ENCODE data around the gene RELN. TPM values are rescaled to one million over a fixed set of nuclear protein-coding genes. Genes with fewer than 3 reads are reported as not detected.

RELN gene
- polyA plus RNA-seq, 1 donor (not counting 4 experiments of a cell fraction or from before 2014, with no cell fraction given) = not detected

DNA sequence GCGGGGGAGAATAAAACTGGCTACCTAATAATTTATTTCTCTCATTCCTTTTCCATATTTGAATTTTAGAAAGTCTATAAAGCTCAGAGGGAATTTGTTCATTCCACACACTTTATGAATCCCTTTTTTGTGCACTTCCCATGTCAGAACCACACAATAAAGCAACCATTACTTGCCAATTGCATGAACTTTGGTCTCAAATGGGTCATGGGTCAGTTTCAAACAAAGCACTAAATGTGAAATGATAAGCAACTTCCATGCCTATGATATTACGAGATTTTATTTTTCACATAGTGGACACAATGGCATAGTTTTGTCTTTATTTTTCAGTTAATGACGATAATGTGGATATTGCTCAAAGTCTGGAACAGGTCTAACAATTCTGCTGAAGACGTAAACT, 18.6 kb upstream of the RELN start:
- Histone ChIP-seq H3K36me3 (ENCODE audit: control insufficient read depth in 2 of 2, extremely low read depth in 1 of 2, insufficient read depth in 2 of 2, low read length in 2 of 2) (no peaks in the 10 kb centered on the region), H2AFZ (ENCODE audit: control insufficient read depth, low read length) (no peak overlapping the region), H3K79me2 (ENCODE audit: control insufficient read depth, insufficient read depth, low read length) (no peaks in the 10 kb centered on the region), H3K9ac (ENCODE audit: control insufficient read depth, extremely low read depth, insufficient read depth, low read length) (no peak overlapping the region), H3K4me2 (ENCODE audit: control insufficient read depth, extremely low read depth, insufficient read depth, low read depth, low read length) (no peak overlapping the region), H3K9me3 (ENCODE audit: control insufficient read depth, low read depth, low read length) (no peaks in the 10 kb centered on the region), H3K27ac (ENCODE audit: control insufficient read depth, insufficient read depth, low read length) (no peak overlapping the region), H4K20me1 (ENCODE audit: control insufficient read depth, extremely low read depth, insufficient read depth, low read length) (no peaks in the 10 kb centered on the region), H3K27me3 (ENCODE audit: control insufficient read depth, extremely low read depth, insufficient read depth, low read length) (no peaks in the 10 kb centered on the region), H3K9me1 (ENCODE audit: control insufficient read depth, extremely low read depth, insufficient read depth, low read length) (no peaks in the 10 kb centered on the region), H3K4me3 (ENCODE audit: control insufficient read depth in 2 of 3, extremely low read depth in 1 of 3, insufficient read depth in 2 of 3, low read depth in 1 of 3, low read length in 3 of 3) (no peak overlapping the region), H3K4me1 (ENCODE audit: control insufficient read depth, extremely low read depth, insufficient read depth, low read length) (no peaks in the 10 kb centered on the region)
- no peak for DNase-seq (ENCODE audit: low read depth, low spot score)
- no peak for TF ChIP-seq EZH2 (IDR thresholded peaks at IDR 0.05; ENCODE audit: low read length)
- TF ChIP-seq, protein P1, sequence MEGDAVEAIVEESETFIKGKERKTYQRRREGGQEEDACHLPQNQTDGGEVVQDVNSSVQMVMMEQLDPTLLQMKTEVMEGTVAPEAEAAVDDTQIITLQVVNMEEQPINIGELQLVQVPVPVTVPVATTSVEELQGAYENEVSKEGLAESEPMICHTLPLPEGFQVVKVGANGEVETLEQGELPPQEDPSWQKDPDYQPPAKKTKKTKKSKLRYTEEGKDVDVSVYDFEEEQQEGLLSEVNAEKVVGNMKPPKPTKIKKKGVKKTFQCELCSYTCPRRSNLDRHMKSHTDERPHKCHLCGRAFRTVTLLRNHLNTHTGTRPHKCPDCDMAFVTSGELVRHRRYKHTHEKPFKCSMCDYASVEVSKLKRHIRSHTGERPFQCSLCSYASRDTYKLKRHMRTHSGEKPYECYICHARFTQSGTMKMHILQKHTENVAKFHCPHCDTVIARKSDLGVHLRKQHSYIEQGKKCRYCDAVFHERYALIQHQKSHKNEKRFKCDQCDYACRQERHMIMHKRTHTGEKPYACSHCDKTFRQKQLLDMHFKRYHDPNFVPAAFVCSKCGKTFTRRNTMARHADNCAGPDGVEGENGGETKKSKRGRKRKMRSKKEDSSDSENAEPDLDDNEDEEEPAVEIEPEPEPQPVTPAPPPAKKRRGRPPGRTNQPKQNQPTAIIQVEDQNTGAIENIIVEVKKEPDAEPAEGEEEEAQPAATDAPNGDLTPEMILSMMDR (optimal IDR thresholded peaks at IDR 0.05 in 1 of 3, IDR thresholded peaks at IDR 0.05 in 1 of 3, conservative IDR thresholded peaks at IDR 0.05 in 1 of 3; ENCODE audit: extremely low read depth in 1 of 3, insufficient read depth in 2 of 3, low read length in 3 of 3) = no peak
- dilution Hi-C loops (cut with MboI; ENCODE audit: extremely low pct_ligation_motif_present, low sequenced_read_pairs) = no loop called here
- no peak for FAIRE-seq

DNA sequence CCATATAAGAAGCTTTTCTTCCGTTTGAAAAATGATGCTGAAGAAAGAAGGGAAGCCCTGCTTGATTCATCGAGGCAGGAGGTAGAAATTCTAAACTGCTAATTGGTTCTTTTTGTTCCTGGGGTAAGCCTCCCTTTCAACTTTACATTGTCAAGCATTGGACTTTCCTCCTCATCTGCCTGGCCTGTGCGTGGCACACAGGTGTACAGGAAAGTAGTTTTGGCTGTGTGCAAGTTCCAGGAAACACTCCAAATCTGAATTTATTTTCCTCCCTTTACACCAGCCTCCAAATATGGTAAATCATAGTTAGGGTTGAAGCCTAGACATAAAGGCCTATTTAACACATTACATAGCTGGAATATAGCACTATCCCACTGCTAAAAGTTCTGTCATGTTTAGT, 18.2 kb upstream of the RELN start:
- no peak overlapping the region for H3K9ac ChIP-seq (ENCODE audit: control insufficient read depth, extremely low read depth, insufficient read depth, low read length)
- H4K20me1 ChIP-seq (ENCODE audit: control insufficient read depth, extremely low read depth, insufficient read depth, low read length) = no peaks in the 10 kb centered on the region
- H3K4me2 ChIP-seq (ENCODE audit: control insufficient read depth, extremely low read depth, insufficient read depth, low read depth, low read length) = no peak overlapping the region
- no peak for TF ChIP-seq EZH2 (IDR thresholded peaks at IDR 0.05; ENCODE audit: low read length)
- TF ChIP-seq, protein P1 (optimal IDR thresholded peaks at IDR 0.05 in 1 of 3, IDR thresholded peaks at IDR 0.05 in 1 of 3, conservative IDR thresholded peaks at IDR 0.05 in 1 of 3; ENCODE audit: extremely low read depth in 1 of 3, insufficient read depth in 2 of 3, low read length in 3 of 3) = no peak
- H3K27ac ChIP-seq (ENCODE audit: control insufficient read depth, insufficient read depth, low read length) = no peak overlapping the region
- dilution Hi-C loops (cut with MboI; ENCODE audit: extremely low pct_ligation_motif_present, low sequenced_read_pairs) = no loop called here
- no peak for DNase-seq (ENCODE audit: low read depth, low spot score)
- no peak for FAIRE-seq
- H3K4me1 ChIP-seq (ENCODE audit: control insufficient read depth, extremely low read depth, insufficient read depth, low read length) = no peaks in the 10 kb centered on the region
- H3K36me3 ChIP-seq (ENCODE audit: control insufficient read depth in 2 of 2, extremely low read depth in 1 of 2, insufficient read depth in 2 of 2, low read length in 2 of 2) = no peaks in the 10 kb centered on the region
- no peaks in the 10 kb centered on the region for H3K27me3 ChIP-seq (ENCODE audit: control insufficient read depth, extremely low read depth, insufficient read depth, low read length)
- no peaks in the 10 kb centered on the region for H3K9me3 ChIP-seq (ENCODE audit: control insufficient read depth, low read depth, low read length)
- no peaks in the 10 kb centered on the region for H3K79me2 ChIP-seq (ENCODE audit: control insufficient read depth, insufficient read depth, low read length)
- H3K9me1 ChIP-seq (ENCODE audit: control insufficient read depth, extremely low read depth, insufficient read depth, low read length) = no peaks in the 10 kb centered on the region
- no peak overlapping the region for H3K4me3 ChIP-seq (ENCODE audit: control insufficient read depth in 2 of 3, extremely low read depth in 1 of 3, insufficient read depth in 2 of 3, low read depth in 1 of 3, low read length in 3 of 3)
- no peak overlapping the region for H2AFZ ChIP-seq (ENCODE audit: control insufficient read depth, low read length)

Measured in keratinocyte (primary cell).